CD4-positive, alpha-beta memory T cell (primary cell): ENCODE results near the gene SNED1. TPM values are rescaled to one million over a fixed set of nuclear protein-coding genes. Genes with fewer than 3 reads are reported as not detected.

Source experiments
- CTCF ChIA-PET: fragments of 350-600 bp; sonication (Branson Sonifier 250); formaldehyde crosslinking; loops from one replicate; lab custom pipeline; 2021; ENCODE audit warnings: inconsistent platforms; ENCODE audit not compliant: partially characterized antibody; lab: Charles Lee
- POLR2A ChIA-PET: fragments of 350-600 bp; sonication (Branson Sonifier 250); formaldehyde crosslinking; loops from one replicate; lab custom pipeline; 2021; ENCODE audit not compliant: partially characterized antibody; lab: Charles Lee
- DNase-seq, 5 donors: peaks; one replicate each; pipeline versions ENCODE4 v3.0.0 to v3.0.0-alpha.2; 2020 to 2022; ENCODE audit warnings: mixed read lengths in 1 of 5
- H3K27ac ChIP-seq: one replicate; pipeline ENCODE4 v1.7.0; 2013; ENCODE audit warnings: low read depth, low read length
- H3K27me3 ChIP-seq: 2 replicates; pipeline ENCODE4 v1.7.0; 2013; ENCODE audit warnings: mild to moderate bottlenecking, low read length, moderate library complexity; ENCODE audit not compliant: insufficient read depth
- H3K36me3 ChIP-seq: 2 replicates; pipeline ENCODE4 v1.7.0; 2013; ENCODE audit warnings: mild to moderate bottlenecking, low read length, moderate library complexity; ENCODE audit not compliant: insufficient read depth
- H3K4me1 ChIP-seq: 2 replicates; pipeline ENCODE4 v1.7.0; 2013; ENCODE audit warnings: mild to moderate bottlenecking, low read length, moderate library complexity; ENCODE audit not compliant: insufficient read depth
- H3K4me3 ChIP-seq, 2 donors: one replicate each; pipeline ENCODE4 v1.7.0; 2013; ENCODE audit warnings: low read length in 2 of 2, mild to moderate bottlenecking in 1 of 2
- H3K9me3 ChIP-seq, 2 donors: one replicate each; pipeline ENCODE4 v1.7.0; 2013; ENCODE audit warnings: low read length in 2 of 2, control low read depth in 1 of 2; ENCODE audit not compliant: control insufficient read depth in 1 of 2
- H3K27ac Mint-ChIP-seq, 7 donors: one replicate each; pipeline ENCODE4 v1.8.0; 2020 to 2021; ENCODE audit warnings: mixed read lengths in 7 of 7, mild to moderate bottlenecking in 6 of 7, inconsistent platforms in 3 of 7, moderate library complexity in 3 of 7
- H3K27me3 Mint-ChIP-seq, 2 donors: one replicate each; pipeline ENCODE4 v1.8.0; 2020 to 2021; ENCODE audit warnings: mixed read lengths in 2 of 2
- H3K36me3 Mint-ChIP-seq, 2 donors: one replicate each; pipeline ENCODE4 v1.8.0; 2020 to 2021; ENCODE audit warnings: mixed read lengths in 2 of 2, inconsistent platforms in 1 of 2, mild to moderate bottlenecking in 1 of 2
- H3K4me1 Mint-ChIP-seq, 4 donors: one replicate each; pipeline ENCODE4 v1.8.0; 2020 to 2021; ENCODE audit warnings: mixed read lengths in 4 of 4, mild to moderate bottlenecking in 1 of 4
- H3K4me3 Mint-ChIP-seq, 8 donors: one replicate each; pipeline ENCODE4 v1.8.0; 2020 to 2021; ENCODE audit warnings: mixed read lengths in 8 of 8, mild to moderate bottlenecking in 7 of 8, moderate library complexity in 6 of 8, inconsistent platforms in 3 of 8
- H3K9me3 Mint-ChIP-seq, 8 donors: one replicate each; pipeline ENCODE4 v1.8.0; 2020 to 2021; ENCODE audit warnings: mixed read lengths in 8 of 8, mild to moderate bottlenecking in 5 of 8, inconsistent platforms in 3 of 8, moderate library complexity in 1 of 8
- intact Hi-C: fragments of 100-400 bp; cut with micrococcal nuclease; formaldehyde crosslinking; loops from one replicate; pipeline ENCODE4 v1.15.1; 2023
- polyA plus RNA-seq, 2 donors: library from polyadenylated mRNA; unstranded; fragments of 300-500 nt; fragmentation: Illumina TruSeq; gene quantifications; one replicate each; pipeline ENCODE4 v1.2.3, GENCODE V29; 2021
- total RNA-seq, 2 experiments: library from RNA; stranded (reverse); gene quantifications; one replicate each; pipeline ENCODE4 v1.2.3, GENCODE V29; 2021

The SNED1 gene
- total and polyA plus RNA-seq, 4 experiments from 2014 or later: 1.6 to 90.1 (median 44.2) TPM

DNA sequence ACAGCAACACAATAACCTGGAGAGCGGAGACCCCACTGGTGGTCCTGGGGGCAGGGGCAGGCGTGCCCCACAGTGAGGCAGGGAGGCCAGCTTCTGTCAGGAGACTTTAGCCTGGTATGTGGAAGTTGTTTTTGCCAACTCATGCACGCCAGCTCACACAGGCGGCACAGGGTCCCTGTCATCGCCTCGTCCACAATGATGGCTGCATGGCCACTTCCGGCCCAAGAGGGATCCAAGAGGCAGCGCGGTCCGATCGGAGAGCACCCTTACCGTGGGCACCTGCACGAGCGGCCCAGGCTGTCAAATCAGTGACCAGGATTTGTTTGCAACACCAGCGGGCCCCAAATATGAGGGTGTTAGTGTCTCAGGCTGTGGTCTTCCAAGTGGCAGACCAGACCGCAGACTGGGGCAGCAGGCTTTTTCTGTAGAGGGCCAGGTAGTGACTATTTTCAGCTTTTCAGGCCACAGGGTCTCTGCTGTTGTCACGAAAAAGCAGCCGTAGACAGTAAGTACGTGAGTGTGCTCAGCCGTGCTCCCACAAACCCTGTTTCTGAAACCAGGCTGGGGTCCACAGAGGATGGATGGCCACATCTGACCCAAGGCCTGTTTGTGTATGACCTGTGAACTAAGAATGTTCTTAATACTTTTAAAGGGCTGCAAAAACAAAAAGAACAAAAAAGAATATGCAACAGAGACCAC lies 21.2 kb downstream of the SNED1 start:
- H3K4me3 Mint-ChIP-seq: no peak overlapping the region
- POLR2A ChIA-PET: no interaction called here
- H3K4me1 ChIP-seq: no peaks in the 10 kb centered on the region
- H3K4me3 ChIP-seq: no peak overlapping the region
- no peaks in the 10 kb centered on the region for H3K9me3 ChIP-seq
- DNase-seq: no peak
- peaks cover 0 to 3% of the 10 kb centered on the region in 2 donors for H3K27me3 Mint-ChIP-seq
- no peak overlapping the region for H3K27ac Mint-ChIP-seq
- no peaks in the 10 kb centered on the region for H3K4me1 Mint-ChIP-seq
- no peaks in the 10 kb centered on the region for H3K27me3 ChIP-seq
- no peak overlapping the region for H3K27ac ChIP-seq
- no peaks in the 10 kb centered on the region for H3K36me3 ChIP-seq
- CTCF ChIA-PET: no interaction called here
- no peaks in the 10 kb centered on the region for H3K36me3 Mint-ChIP-seq
- intact Hi-C loops: no loop called here
- H3K9me3 Mint-ChIP-seq: peaks cover 0 to 17% (median 9%) of the 10 kb centered on the region in 8 donors

GRCh38 chr2:241020201-241020600 lies 21.8 kb downstream of the SNED1 start:
- POLR2A ChIA-PET: no interaction called here

DNA sequence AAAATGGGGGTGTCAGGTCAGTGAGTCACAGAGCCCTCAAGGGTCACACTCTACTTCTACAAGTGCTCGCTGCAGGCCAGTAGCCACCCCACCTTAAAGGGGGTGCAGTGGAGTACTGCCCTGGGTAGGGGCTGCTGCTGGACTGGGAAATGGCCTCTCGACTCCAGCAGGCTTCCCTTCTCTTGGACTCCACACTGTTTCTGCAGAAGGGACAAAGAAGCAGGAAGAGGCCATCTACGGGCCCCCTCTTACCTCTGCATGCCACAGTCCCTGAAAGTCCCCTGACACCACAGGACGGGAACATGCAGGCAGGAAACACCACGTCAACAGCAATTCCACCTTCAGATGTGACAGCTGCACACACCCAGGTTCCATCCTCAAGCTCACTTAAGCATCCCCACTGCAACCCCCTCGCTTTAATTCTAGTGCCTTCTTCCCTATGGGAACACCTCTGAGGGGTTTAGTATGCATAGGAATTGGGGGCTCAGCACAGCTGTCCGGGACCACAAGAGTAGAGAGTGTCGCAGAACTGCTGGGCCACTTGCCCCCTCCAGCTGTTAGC lies 22.3 kb downstream of the SNED1 start:
- ChIA-PET POLR2A (no interaction called here), CTCF (no interaction called here)
- Mint-ChIP-seq H3K27me3 (peaks cover 0 to 2% of the 10 kb centered on the region in 2 donors), H3K27ac (no peak overlapping the region), H3K36me3 (peaks cover 0 to 3% of the 10 kb centered on the region in 2 donors), H3K9me3 (peaks cover 0 to 27% (median 18%) of the 10 kb centered on the region in 8 donors), H3K4me3 (no peak overlapping the region), H3K4me1 (no peaks in the 10 kb centered on the region)
- H3K27ac ChIP-seq: no peak overlapping the region
- H3K27me3 ChIP-seq: no peaks in the 10 kb centered on the region
- H3K4me3 ChIP-seq: no peak overlapping the region
- H3K36me3 ChIP-seq: no peaks in the 10 kb centered on the region
- intact Hi-C loops: no loop called here
- DNase-seq: no peak
- no peaks in the 10 kb centered on the region for H3K4me1 ChIP-seq
- peaks cover 0 to 5% of the 10 kb centered on the region in 2 donors for H3K9me3 ChIP-seq

More at GRCh38 chr2:241020201-241020600, 21.8 kb downstream of the SNED1 start:
- Histone ChIP-seq H3K9me3 (peaks cover 0 to 5% of the 10 kb centered on the region in 2 donors), H3K4me1 (no peaks in the 10 kb centered on the region), H3K36me3 (no peaks in the 10 kb centered on the region), H3K27ac (no peak overlapping the region), H3K27me3 (no peaks in the 10 kb centered on the region), H3K4me3 (no peak overlapping the region)
- H3K4me1 Mint-ChIP-seq: no peaks in the 10 kb centered on the region
- no peak for DNase-seq
- no peak overlapping the region for H3K27ac Mint-ChIP-seq
- peaks cover 0 to 22% (median 13%) of the 10 kb centered on the region in 8 donors for H3K9me3 Mint-ChIP-seq
- no peak overlapping the region for H3K4me3 Mint-ChIP-seq
- intact Hi-C loops: no loop called here
- H3K27me3 Mint-ChIP-seq: peaks cover 0 to 2% of the 10 kb centered on the region in 2 donors
- CTCF ChIA-PET: no interaction called here
- H3K36me3 Mint-ChIP-seq: no peaks in the 10 kb centered on the region

- Histone ChIP-seq H3K4me3 (no peak overlapping the region), H3K27me3 (no peaks in the 10 kb centered on the region), H3K27ac (no peak overlapping the region), H3K36me3 (no peaks in the 10 kb centered on the region), H3K4me1 (no peaks in the 10 kb centered on the region), H3K9me3 (peaks cover 0 to 5% of the 10 kb centered on the region in 2 donors)
- Mint-ChIP-seq H3K4me3 (no peak overlapping the region), H3K36me3 (peaks cover 0 to 6% of the 10 kb centered on the region in 2 donors), H3K27ac (no peak overlapping the region), H3K4me1 (peaks cover 0 to 1% (median 0%) of the 10 kb centered on the region in 4 donors), H3K27me3 (peaks cover 0 to 2% of the 10 kb centered on the region in 2 donors), H3K9me3 (peaks cover 0 to 57% (median 38%) of the 10 kb centered on the region in 8 donors)
- ChIA-PET CTCF (no interaction called here), POLR2A (no interaction called here)
- DNase-seq: no peak
- intact Hi-C loops: no loop called here
These were observed 27.2 kb downstream of the SNED1 start for GRCh38 chr2:241025639-241026038.

GRCh38 chr2:241029599-241030332 lies 31.3 kb downstream of the SNED1 start:
- no peaks in the 10 kb centered on the region for H3K27me3 ChIP-seq
- peaks cover 0 to 5% of the 10 kb centered on the region in 2 donors for H3K9me3 ChIP-seq
- H3K27me3 Mint-ChIP-seq: no peaks in the 10 kb centered on the region
- POLR2A ChIA-PET: no interaction called here
- H3K36me3 Mint-ChIP-seq: peaks cover 0 to 6% of the 10 kb centered on the region in 2 donors
- no peak overlapping the region for H3K4me3 Mint-ChIP-seq
- H3K9me3 Mint-ChIP-seq: peaks cover 0 to 39% (median 28%) of the 10 kb centered on the region in 8 donors
- no peaks in the 10 kb centered on the region for H3K36me3 ChIP-seq
- H3K4me1 ChIP-seq: no peaks in the 10 kb centered on the region
- H3K4me3 ChIP-seq: no peak overlapping the region
- CTCF ChIA-PET: no interaction called here
- intact Hi-C loops: no loop called here
- H3K27ac Mint-ChIP-seq: no peak overlapping the region
- no peak for DNase-seq
- no peak overlapping the region for H3K27ac ChIP-seq
- H3K4me1 Mint-ChIP-seq: peaks cover 0 to 4% (median under 1%) of the 10 kb centered on the region in 4 donors

- H3K27me3 ChIP-seq: no peaks in the 10 kb centered on the region
- no peak overlapping the region for H3K4me3 ChIP-seq
- ChIA-PET POLR2A (no interaction called here), CTCF (no interaction called here)
- no peaks in the 10 kb centered on the region for H3K36me3 ChIP-seq
- intact Hi-C loops: no loop called here
- H3K9me3 Mint-ChIP-seq: peaks cover 0 to 34% (median 22%) of the 10 kb centered on the region in 8 donors
- H3K4me3 Mint-ChIP-seq: no peak overlapping the region
- H3K4me1 ChIP-seq: no peaks in the 10 kb centered on the region
- no peak for DNase-seq
- H3K27ac Mint-ChIP-seq: no peak overlapping the region
- peaks cover 0 to 6% of the 10 kb centered on the region in 2 donors for H3K36me3 Mint-ChIP-seq
- H3K9me3 ChIP-seq: no peaks in the 10 kb centered on the region
- H3K27ac ChIP-seq: no peak overlapping the region
- no peaks in the 10 kb centered on the region for H3K27me3 Mint-ChIP-seq
- peaks cover 0 to 4% (median 2%) of the 10 kb centered on the region in 4 donors for H3K4me1 Mint-ChIP-seq
These were observed 31.9 kb downstream of the SNED1 start for GRCh38 chr2:241030333-241030680.

- Histone ChIP-seq H3K4me3 (no peak overlapping the region), H3K27me3 (no peaks in the 10 kb centered on the region), H3K27ac (no peak overlapping the region), H3K4me1 (no peaks in the 10 kb centered on the region), H3K9me3 (no peaks in the 10 kb centered on the region), H3K36me3 (no peaks in the 10 kb centered on the region)
- Mint-ChIP-seq H3K27ac (peak overlapping the region in 1 of 7 donors; percentile 69), H3K27me3 (no peaks in the 10 kb centered on the region), H3K9me3 (peaks cover 0 to 28% (median 19%) of the 10 kb centered on the region in 8 donors), H3K4me1 (peaks cover 0 to 5% (median 3%) of the 10 kb centered on the region in 4 donors), H3K36me3 (peaks cover 0 to 3% of the 10 kb centered on the region in 2 donors), H3K4me3 (no peak overlapping the region)
- CTCF ChIA-PET: no interaction called here
- POLR2A ChIA-PET: no interaction called here
- no peak for DNase-seq
- intact Hi-C loops: no loop called here
These were observed 32.5 kb downstream of the SNED1 start for GRCh38 chr2:241030883-241031282.
